ENCODE results near the gene KIAA1217. TPM values are rescaled to one million over a fixed set of nuclear protein-coding genes. Genes with fewer than 3 reads are reported as not detected.

KIAA1217 gene
- total RNA-seq, 1 experiment from 2014 or later: 171 TPM

GRCh38 chr10:24579448-24579847, 370.5 kb downstream of the KIAA1217 start:
- no peak for TF ChIP-seq CTCF (IDR thresholded peaks at IDR 0.05; ENCODE audit: insufficient read depth in 1 of 2, low read depth in 1 of 2, low read length in 1 of 2, severe bottlenecking in 1 of 2, unreplicated experiment in 1 of 2)
- H3K9me3 Mint-ChIP-seq (ENCODE audit: unreplicated experiment): no peaks in the 10 kb centered on the region
- H3K36me3 Mint-ChIP-seq (ENCODE audit: insufficient read depth, unreplicated experiment): peaks cover 13% of the 10 kb centered on the region
- BruUV-seq (replicated peaks): no TSS peak
- Histone ChIP-seq H3K36me3 (ENCODE audit: control insufficient read depth, insufficient read depth, low read length) (no peaks in the 10 kb centered on the region), H3K4me3 (ENCODE audit: low read depth, low read length) (no peak overlapping the region), H3K4me1 (0 out of 2 replicates have a peak, but pooled peaks cover 12% of the 10 kb centered on the region), H3K27me3 (replicated peaks; ENCODE audit: control insufficient read depth, insufficient read depth, low read length) (no peaks in the 10 kb centered on the region), H3K9me3 (no peaks in the 10 kb centered on the region)
- CTCF ChIA-PET: no interaction called here
- H3K27me3 Mint-ChIP-seq (ENCODE audit: insufficient read depth, unreplicated experiment): peaks cover 3% of the 10 kb centered on the region
- H3K4me1 Mint-ChIP-seq (ENCODE audit: low read depth, unreplicated experiment): peaks cover 9% of the 10 kb centered on the region
- intact Hi-C loops (cut with micrococcal nuclease; ENCODE audit: unreplicated experiment): no loop called here
- no peak overlapping the region for H3K27ac Mint-ChIP-seq (ENCODE audit: unreplicated experiment)
- no peak overlapping the region for H3K4me3 Mint-ChIP-seq (ENCODE audit: unreplicated experiment)
- POLR2A ChIA-PET: no interaction called here
- no peak for DNase-seq

DNA sequence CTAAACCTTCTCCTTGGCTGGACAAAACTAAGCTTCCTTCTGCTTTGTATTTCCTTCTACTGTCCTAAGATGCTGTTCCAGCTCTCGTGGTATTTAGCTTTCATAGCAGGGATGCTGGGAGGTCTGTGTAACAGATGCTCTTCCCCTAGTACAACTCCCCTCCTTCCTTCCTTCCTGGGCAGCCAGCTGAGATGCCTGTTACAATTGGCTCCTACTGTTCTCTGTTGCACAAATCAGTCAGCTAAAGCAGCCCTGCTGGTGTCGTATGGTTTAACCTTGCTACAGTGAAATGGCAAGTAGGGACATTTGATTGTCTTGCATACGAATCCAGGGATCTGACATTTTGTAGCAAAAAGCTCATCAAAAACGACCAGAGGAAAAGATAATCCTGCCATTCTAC, 371.0 kb downstream of the KIAA1217 start:
- H3K36me3 Mint-ChIP-seq (ENCODE audit: insufficient read depth, unreplicated experiment): peaks cover 17% of the 10 kb centered on the region
- H3K27ac Mint-ChIP-seq (ENCODE audit: unreplicated experiment): no peak overlapping the region
- Histone ChIP-seq H3K4me1 (0 out of 2 replicates have a peak, but pooled peaks cover 12% of the 10 kb centered on the region), H3K4me3 (ENCODE audit: low read depth, low read length) (no peak overlapping the region), H3K9me3 (no peaks in the 10 kb centered on the region), H3K36me3 (ENCODE audit: control insufficient read depth, insufficient read depth, low read length) (no peaks in the 10 kb centered on the region), H3K27me3 (replicated peaks; ENCODE audit: control insufficient read depth, insufficient read depth, low read length) (no peaks in the 10 kb centered on the region)
- POLR2A ChIA-PET: no interaction called here
- H3K4me1 Mint-ChIP-seq (ENCODE audit: low read depth, unreplicated experiment): peaks cover 9% of the 10 kb centered on the region
- H3K4me3 Mint-ChIP-seq (ENCODE audit: unreplicated experiment): no peak overlapping the region
- no peaks in the 10 kb centered on the region for H3K9me3 Mint-ChIP-seq (ENCODE audit: unreplicated experiment)
- CTCF ChIA-PET: no interaction called here
- no peak for TF ChIP-seq CTCF (IDR thresholded peaks at IDR 0.05; ENCODE audit: insufficient read depth in 1 of 2, low read depth in 1 of 2, low read length in 1 of 2, severe bottlenecking in 1 of 2, unreplicated experiment in 1 of 2)
- no peak for DNase-seq
- intact Hi-C loops (cut with micrococcal nuclease; ENCODE audit: unreplicated experiment): no loop called here
- BruUV-seq (replicated peaks): no TSS peak
- peaks cover 3% of the 10 kb centered on the region for H3K27me3 Mint-ChIP-seq (ENCODE audit: insufficient read depth, unreplicated experiment)

DNA sequence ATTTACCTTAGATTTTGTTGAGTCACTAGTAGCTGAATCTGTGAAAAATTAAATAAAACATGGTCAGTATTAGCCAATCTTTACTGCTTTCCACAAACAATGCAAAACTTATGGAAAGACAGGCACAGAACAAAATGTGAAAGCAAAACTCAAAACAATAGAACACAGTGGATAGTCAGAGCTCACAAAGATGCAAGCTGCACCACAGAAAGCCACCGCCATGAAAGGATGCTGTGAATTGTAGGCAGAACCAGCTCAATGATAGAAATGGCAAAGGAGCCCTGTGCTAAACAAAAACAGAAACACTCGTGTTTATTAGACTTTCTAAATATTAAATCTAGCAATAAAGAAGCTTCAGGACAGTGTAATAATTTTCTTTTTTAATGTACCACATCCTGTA, 380.3 kb downstream of the KIAA1217 start:
- Histone ChIP-seq H3K36me3 (ENCODE audit: control insufficient read depth, insufficient read depth, low read length) (no peaks in the 10 kb centered on the region; the same call in 1 of the 2 replicates), H3K4me1 (no peaks in the 10 kb centered on the region), H3K27me3 (replicated peaks; ENCODE audit: control insufficient read depth, insufficient read depth, low read length) (no peaks in the 10 kb centered on the region), H3K4me3 (ENCODE audit: low read depth, low read length) (no peak overlapping the region), H3K9me3 (no peaks in the 10 kb centered on the region)
- no TSS peak for BruUV-seq (replicated peaks)
- DNase-seq: no peak
- Mint-ChIP-seq H3K36me3 (ENCODE audit: insufficient read depth, unreplicated experiment) (peaks cover 80% of the 10 kb centered on the region), H3K9me3 (ENCODE audit: unreplicated experiment) (no peaks in the 10 kb centered on the region), H3K4me3 (ENCODE audit: unreplicated experiment) (no peak overlapping the region), H3K4me1 (ENCODE audit: low read depth, unreplicated experiment) (no peaks in the 10 kb centered on the region), H3K27me3 (ENCODE audit: insufficient read depth, unreplicated experiment) (no peaks in the 10 kb centered on the region), H3K27ac (ENCODE audit: unreplicated experiment) (no peak overlapping the region)
- POLR2A ChIA-PET: no interaction called here
- intact Hi-C loops (cut with micrococcal nuclease; ENCODE audit: unreplicated experiment): no loop called here
- CTCF ChIA-PET: no interaction called here
- no peak for TF ChIP-seq CTCF (IDR thresholded peaks at IDR 0.05; ENCODE audit: insufficient read depth in 1 of 2, low read depth in 1 of 2, low read length in 1 of 2, severe bottlenecking in 1 of 2, unreplicated experiment in 1 of 2)

Measured in Caco-2 (cell line).